Heart right ventricle (tissue), 16 donors: ENCODE results near the gene STMN3. TPM values are rescaled to one million over a fixed set of nuclear protein-coding genes. Genes with fewer than 3 reads are reported as not detected.

Experiments used
- ATAC-seq, 8 donors: fragments of 200-7000 bp; cut with Tn5 transposase; one replicate each; pipeline ENCODE4 v1.9.1; 2020; ENCODE audit warnings: mild to moderate bottlenecking in 8 of 8, moderate library complexity in 8 of 8, moderate number of reproducible peaks in 1 of 8
- DNase-seq, 2 donors: peaks; one replicate each; pipeline ENCODE4 v3.0.0-alpha.2; 2020
- H3K27ac ChIP-seq, 10 donors: fragments of 200-600 bp; sonication (generic) in 2 of 10; one replicate each; pipeline versions ENCODE4 v1.5.0 to v1.8.0; 2020 to 2022; ENCODE audit warnings: mild to moderate bottlenecking in 3 of 10
- H3K27me3 ChIP-seq, 7 donors: fragments of 200-600 bp; one replicate each; pipeline ENCODE4 v1.8.0; 2021 to 2022; ENCODE audit warnings: mild to moderate bottlenecking in 2 of 7
- H3K36me3 ChIP-seq, 9 donors: fragments of 200-600 bp; sonication (generic) in 1 of 9; one replicate each; pipeline versions ENCODE4 v1.5.0 to v1.8.0; 2020 to 2022; ENCODE audit warnings: mild to moderate bottlenecking in 2 of 9
- H3K4me1 ChIP-seq, 9 donors: fragments of 200-600 bp; sonication (generic) in 1 of 9; one replicate each; pipeline versions ENCODE4 v1.5.0 to v1.8.0; 2020 to 2022; ENCODE audit warnings: mild to moderate bottlenecking in 4 of 9
- H3K4me3 ChIP-seq, 10 donors: fragments of 200-600 bp; sonication (generic) in 2 of 10; one replicate each; pipeline versions ENCODE4 v1.5.0 to v1.8.0; 2020 to 2022; ENCODE audit warnings: mild to moderate bottlenecking in 7 of 10, moderate library complexity in 2 of 10
- H3K9me3 ChIP-seq, 11 donors: fragments of 200-600 bp in 10 of 11; sonication (generic) in 2 of 11; one replicate each; pipeline versions ENCODE4 v1.5.0 to v1.8.0; 2013 to 2022; ENCODE audit warnings: mild to moderate bottlenecking in 2 of 11, control low read depth in 1 of 11, moderate library complexity in 1 of 11
- WGBS, 2 donors: extraction: QIAGEN DNeasy Blood & Tissue Kit; methylation state at CpG; one replicate each; pipeline ENCODE4 v1.1.7; 2013; ENCODE audit warnings: inconsistent platforms in 1 of 2; 5-methylcytosine and 5-hydroxymethylcytosine counted together
- intact Hi-C, 10 donors: fragments of 100-400 bp; cut with DNase I; formaldehyde crosslinking; loops; one replicate each; pipeline versions ENCODE4 v1.11.1 to v1.14.2; 2022
- polyA plus RNA-seq, 2 donors: library from polyadenylated mRNA; stranded (reverse); fragments of 200-250 nt; gene quantifications; one replicate each; pipeline ENCODE4 v1.2.3, GENCODE V29; 2013
- total RNA-seq, 10 donors: library from RNA; stranded (reverse); fragmentation: NEBNext Ultra II Directional in 3 of 10; extraction: Animal tissue kit (Norgen Biotek cat#: 25700) in 3 of 10; gene quantifications; one replicate each; pipeline versions ENCODE4 v1.2.1 to v1.2.4, GENCODE V29; 2021 to 2023
- TF ChIP-seq, protein P1 (sequence below), 9 donors: fragments of 200-600 bp; sonication (generic) in 2 of 9; IDR thresholded peaks; one replicate each; pipeline versions ENCODE4 v1.5.0 to v1.8.0; 2021 to 2022; ENCODE audit warnings: antibody characterized with exemption in 9 of 9, mild to moderate bottlenecking in 5 of 9, moderate library complexity in 1 of 9
- donor health status: Arrhythmogenic right ventricular cardiomyopathy.
- donor health status: ischemic (EF 13 %, LVEDD 7.1; RV severe dilation, severe dysfunction).
- donor health status: healthy with polysubstance abuse.
- donor health status: DM: no; HTN: yes; CAD: no.
- donor health status: DM: no; HTN: no; CAD: no.
- donor health status: ischemic (EF 25% LVEDD 6.9; RV normal size, moderate dysfunction).
- donor health status: ischemic (EF 25% LVEDD 5.7; RV mildly dilated, moderate dysfunction).
- donor health status: healthy.
- donor health status: DM: yes; HTN: yes; CAD: no.
- donor health status: Ischemic cardiomyopathy.
- donor health status: ischemic (EF 35%, LVEDD 5.7; RV mildly dilated, moderate dysfunction).
- donor health status: nonischemic (EF 11% LVEDD 7.7; RV severe dilation, severe dysfunction).
- donor health status: DM: yes; HTN: yes; CAD: no.
- donor health status: PGD.
- donor health status: ischemic (EF 29% LVEDD 5.4; RV normal size, mild dysfunction).
- donor health status: nonischemic (EF 23%, LVEDD 6.1; RV moderate dilation, normal function).

STMN3 gene
- total and polyA plus RNA-seq, 12 donors: 1.7 to 9.9 (median 3.9) TPM

DNA sequence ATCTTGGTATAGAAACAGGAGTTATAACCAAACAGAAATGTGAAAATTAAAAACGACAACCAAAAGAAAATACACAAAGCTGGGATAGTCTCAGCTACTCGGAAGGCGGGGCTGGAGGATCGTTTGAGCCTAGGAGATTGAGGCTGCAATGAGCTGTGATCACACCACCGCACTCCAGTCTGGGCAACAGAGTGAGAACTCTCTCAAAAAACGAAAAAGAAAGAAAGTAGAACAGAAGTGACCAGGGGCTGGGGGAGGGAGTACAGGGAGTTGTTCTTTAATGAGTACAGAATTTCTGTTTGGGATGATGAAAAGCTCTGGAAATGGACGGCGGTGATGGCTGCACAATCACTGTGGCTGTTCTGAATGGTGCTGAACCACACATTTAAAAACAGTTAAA lies 32.2 kb downstream of the STMN3 start:
- no peak for DNase-seq
- intact Hi-C loops: loop anchor here in 4 of 10 donors (5.0 to 10.0 kb wide), 3 partner anchors 44 to 244 kb away; partner anchors contain the start of genes ABHD16B (in 2 of the 4), HELZ2 (in 2 of the 4) and TPD52L2 (in 2 of the 4)

DNA sequence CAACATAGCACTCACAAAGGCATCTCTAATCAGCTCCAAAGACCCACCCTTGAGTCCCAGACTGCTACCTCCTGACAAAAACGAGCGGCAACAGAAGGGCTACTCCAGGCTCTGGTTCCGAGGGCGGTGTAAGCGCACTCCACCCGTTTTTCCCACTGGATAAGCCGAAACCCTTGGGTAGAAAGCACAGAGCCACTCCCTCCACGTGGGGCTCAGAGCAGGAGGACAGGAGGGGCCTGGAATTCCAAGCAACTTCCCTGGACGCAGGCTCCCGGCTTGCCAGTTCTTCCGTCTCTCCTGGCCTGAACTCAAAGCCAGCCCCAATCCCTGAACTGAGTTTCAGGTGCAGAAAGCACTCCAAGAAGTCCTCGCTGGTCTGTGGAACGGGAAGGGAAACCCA lies 33.7 kb downstream of the STMN3 start:
- no peaks in the 10 kb centered on the region for H3K27me3 ChIP-seq
- intact Hi-C loops: loop anchor here in 1 of 10 donors (5.0 kb wide), 1 partner anchor 292 kb away; no protein-coding TSS in a partner anchor
- DNase-seq: no peak
- H3K9me3 ChIP-seq: no peaks in the 10 kb centered on the region
- no peak overlapping the region for H3K27ac ChIP-seq
- no peaks in the 10 kb centered on the region for H3K4me1 ChIP-seq
- no peak overlapping the region for H3K4me3 ChIP-seq
- TF ChIP-seq, protein P1, sequence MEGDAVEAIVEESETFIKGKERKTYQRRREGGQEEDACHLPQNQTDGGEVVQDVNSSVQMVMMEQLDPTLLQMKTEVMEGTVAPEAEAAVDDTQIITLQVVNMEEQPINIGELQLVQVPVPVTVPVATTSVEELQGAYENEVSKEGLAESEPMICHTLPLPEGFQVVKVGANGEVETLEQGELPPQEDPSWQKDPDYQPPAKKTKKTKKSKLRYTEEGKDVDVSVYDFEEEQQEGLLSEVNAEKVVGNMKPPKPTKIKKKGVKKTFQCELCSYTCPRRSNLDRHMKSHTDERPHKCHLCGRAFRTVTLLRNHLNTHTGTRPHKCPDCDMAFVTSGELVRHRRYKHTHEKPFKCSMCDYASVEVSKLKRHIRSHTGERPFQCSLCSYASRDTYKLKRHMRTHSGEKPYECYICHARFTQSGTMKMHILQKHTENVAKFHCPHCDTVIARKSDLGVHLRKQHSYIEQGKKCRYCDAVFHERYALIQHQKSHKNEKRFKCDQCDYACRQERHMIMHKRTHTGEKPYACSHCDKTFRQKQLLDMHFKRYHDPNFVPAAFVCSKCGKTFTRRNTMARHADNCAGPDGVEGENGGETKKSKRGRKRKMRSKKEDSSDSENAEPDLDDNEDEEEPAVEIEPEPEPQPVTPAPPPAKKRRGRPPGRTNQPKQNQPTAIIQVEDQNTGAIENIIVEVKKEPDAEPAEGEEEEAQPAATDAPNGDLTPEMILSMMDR (IDR thresholded peaks at IDR 0.05): no peak
- no peak for ATAC-seq
- H3K36me3 ChIP-seq: peaks cover 0 to 60% (median 5%) of the 10 kb centered on the region in 9 donors
- 80 to 82% methylated on average over 13 of the region's 13 CpGs for WGBS, 2 donors

More for the DNA sequence above, 32.2 kb downstream of the STMN3 start:
- peaks cover 0 to 9% (median 6%) of the 10 kb centered on the region in 9 donors for H3K4me1 ChIP-seq
- H3K27ac ChIP-seq: no peak overlapping the region
- H3K9me3 ChIP-seq: no peaks in the 10 kb centered on the region
- TF ChIP-seq, protein P1 (IDR thresholded peaks at IDR 0.05): no peak
- H3K4me3 ChIP-seq: no peak overlapping the region
- peaks cover 0 to 45% (median 5%) of the 10 kb centered on the region in 9 donors for H3K36me3 ChIP-seq
- 88% methylated on average over 8 of the region's 8 CpGs for WGBS, 2 donors
- no peak for ATAC-seq
- no peaks in the 10 kb centered on the region for H3K27me3 ChIP-seq

DNA sequence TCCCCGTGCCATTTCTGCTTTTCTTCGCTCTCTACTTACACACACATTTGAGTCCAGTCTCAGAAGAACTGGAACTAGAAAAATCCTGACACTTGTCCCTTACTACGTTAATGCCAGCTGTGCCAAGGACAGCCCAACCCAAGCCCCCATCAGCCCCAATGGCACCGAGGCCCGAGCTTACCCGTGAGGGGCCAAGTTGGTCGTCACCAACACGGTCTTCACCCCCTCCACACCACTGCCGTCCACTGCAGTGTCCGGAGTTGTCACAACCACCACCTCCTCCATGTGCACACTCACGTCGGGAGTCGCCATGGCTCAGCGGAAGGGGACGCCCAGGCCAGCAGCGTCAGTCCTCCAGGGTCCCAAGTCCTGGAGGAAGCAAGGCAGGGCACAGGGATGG lies 34.1 kb downstream of the STMN3 start:
- TF ChIP-seq, protein P1 (IDR thresholded peaks at IDR 0.05): no peak
- 93% methylated on average over 16 of the region's 16 CpGs for WGBS, 2 donors
- DNase-seq (no peak), ATAC-seq (no peak)
- H3K4me1 ChIP-seq: no peaks in the 10 kb centered on the region
- H3K36me3 ChIP-seq: peaks cover 0 to 60% (median 5%) of the 10 kb centered on the region in 9 donors
- H3K4me3 ChIP-seq: no peak overlapping the region
- no peaks in the 10 kb centered on the region for H3K27me3 ChIP-seq
- no peak overlapping the region for H3K27ac ChIP-seq
- intact Hi-C loops: loop anchor here in 1 of 10 donors (5.0 kb wide), 1 partner anchor 292 kb away; no protein-coding TSS in a partner anchor
- no peaks in the 10 kb centered on the region for H3K9me3 ChIP-seq

DNA sequence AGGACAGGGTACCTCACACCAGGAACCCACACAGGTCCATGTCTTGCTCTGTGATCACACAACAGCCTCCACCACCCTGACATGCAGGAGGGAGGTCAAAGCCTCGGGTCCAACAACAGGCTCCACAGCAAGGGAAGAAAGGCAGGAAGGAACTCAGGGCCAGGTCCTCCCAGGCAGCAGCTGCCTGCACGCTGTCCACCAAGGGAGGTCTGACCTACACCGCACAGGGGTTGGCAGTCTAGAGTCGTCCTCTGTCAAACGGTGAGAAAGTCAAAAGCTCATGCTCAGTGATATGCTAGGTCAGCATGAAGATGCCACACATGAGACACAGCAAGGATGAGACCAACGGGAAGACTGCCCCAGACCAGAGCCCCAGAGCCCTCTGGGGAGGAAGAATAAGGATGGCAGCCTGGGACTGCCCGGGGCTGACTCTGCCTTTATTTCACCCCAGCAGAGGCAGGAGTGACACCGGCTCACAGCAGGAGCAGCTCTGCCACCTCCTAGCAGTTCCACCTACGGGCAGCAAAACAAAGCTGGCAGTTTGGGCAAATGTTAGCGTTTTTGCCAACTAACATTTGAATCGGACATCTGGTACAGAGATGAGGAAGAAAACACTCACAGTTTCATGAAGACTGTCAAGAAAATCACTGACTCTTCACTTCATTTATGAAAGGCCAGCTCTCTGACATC lies 34.8 kb downstream of the STMN3 start:
- Histone ChIP-seq H3K27me3 (no peaks in the 10 kb centered on the region), H3K36me3 (peaks cover 0 to 65% (median 5%) of the 10 kb centered on the region in 9 donors), H3K9me3 (no peaks in the 10 kb centered on the region), H3K27ac (no peak overlapping the region), H3K4me3 (no peak overlapping the region), H3K4me1 (peaks cover 0 to 3% (median 0%) of the 10 kb centered on the region in 9 donors)
- DNase-seq: no peak
- TF ChIP-seq, protein P1 (IDR thresholded peaks at IDR 0.05): no peak
- 81 to 86% methylated on average over 11 of the region's 11 CpGs for WGBS, 2 donors
- intact Hi-C loops: loop anchor here in 1 of 10 donors (5.0 kb wide), 1 partner anchor 291 kb away; no protein-coding TSS in a partner anchor
- ATAC-seq: no peak
